Breast epithelium (tissue), 4 donors: ENCODE data around the gene FAM135A. TPM values are rescaled to one million over a fixed set of nuclear protein-coding genes. Genes with fewer than 3 reads are reported as not detected.

Experiments
- DNase-seq, 2 donors: peaks; one replicate each; pipeline ENCODE4 v3.0.0-alpha.2; 2019; ENCODE audit warnings: low spot score in 2 of 2
- H3K27ac ChIP-seq, 2 donors: fragments of 200-600 bp; sonication (generic) in 1 of 2; one replicate each; pipeline ENCODE4 v1.5.1; 2016 to 2019; ENCODE audit warnings: mild to moderate bottlenecking in 1 of 2
- H3K27me3 ChIP-seq, 2 donors: fragments of 200-600 bp; sonication (generic) in 1 of 2; one replicate each; pipeline versions ENCODE4 v1.5.1 to v1.6.0; 2017 to 2019; ENCODE audit warnings: control low read depth in 1 of 2, mild to moderate bottlenecking in 1 of 2
- H3K36me3 ChIP-seq: fragments of 200-600 bp; one replicate; pipeline ENCODE4 v1.5.1; 2019
- H3K4me1 ChIP-seq, 2 donors: fragments of 200-600 bp; sonication (generic); one replicate each; pipeline ENCODE4 v1.5.1; 2016 to 2019; ENCODE audit warnings: control low read depth in 1 of 2
- H3K4me3 ChIP-seq, 3 donors: fragments of 200-600 bp; sonication (generic); 1 replicate in 2 of 3; 2 replicates in 1 of 3; pipeline ENCODE4 v1.5.1; 2016 to 2019; ENCODE audit warnings: mild to moderate bottlenecking in 3 of 3, moderate library complexity in 2 of 3
- H3K9me3 ChIP-seq, 2 donors: fragments of 200-600 bp; sonication (generic) in 1 of 2; one replicate each; pipeline ENCODE4 v1.5.1; 2016 to 2019; ENCODE audit warnings: control low read depth in 1 of 2
- CTCF ChIP-seq, 3 donors: fragments of 450-650 bp; IDR thresholded peaks; one replicate each; pipeline ENCODE4 v1.5.1; 2016 to 2017; ENCODE audit warnings: antibody characterized with exemption in 3 of 3, mild to moderate bottlenecking in 3 of 3, moderate library complexity in 3 of 3
- POLR2A ChIP-seq: fragments of 450-650 bp; IDR thresholded peaks from one replicate; pipeline ENCODE4 v1.6.1; 2016; ENCODE audit warnings: antibody characterized with exemption, mild to moderate bottlenecking, moderate library complexity
- POLR2AphosphoS5 ChIP-seq, 3 donors: sonication (generic); formaldehyde crosslinking; IDR thresholded peaks; one replicate each; pipeline ENCODE4 v1.6.1; 2017; ENCODE audit warnings: antibody characterized with exemption in 3 of 3
- intact Hi-C: fragments of 100-400 bp; cut with DNase I; formaldehyde crosslinking; loops from one replicate; pipeline ENCODE4 v1.15.1; 2023; ENCODE audit warnings: low total_unique reads
- total RNA-seq, 3 donors: library from RNA; depleted of rRNA; stranded (reverse); fragments of >200 nt; gene quantifications; one replicate each; pipeline ENCODE4 v1.1.0, GENCODE V29; 2016

FAM135A gene
- total RNA-seq, 3 donors from 2014 or later: 25.9 to 34.2 (median 30.2) TPM

DNA sequence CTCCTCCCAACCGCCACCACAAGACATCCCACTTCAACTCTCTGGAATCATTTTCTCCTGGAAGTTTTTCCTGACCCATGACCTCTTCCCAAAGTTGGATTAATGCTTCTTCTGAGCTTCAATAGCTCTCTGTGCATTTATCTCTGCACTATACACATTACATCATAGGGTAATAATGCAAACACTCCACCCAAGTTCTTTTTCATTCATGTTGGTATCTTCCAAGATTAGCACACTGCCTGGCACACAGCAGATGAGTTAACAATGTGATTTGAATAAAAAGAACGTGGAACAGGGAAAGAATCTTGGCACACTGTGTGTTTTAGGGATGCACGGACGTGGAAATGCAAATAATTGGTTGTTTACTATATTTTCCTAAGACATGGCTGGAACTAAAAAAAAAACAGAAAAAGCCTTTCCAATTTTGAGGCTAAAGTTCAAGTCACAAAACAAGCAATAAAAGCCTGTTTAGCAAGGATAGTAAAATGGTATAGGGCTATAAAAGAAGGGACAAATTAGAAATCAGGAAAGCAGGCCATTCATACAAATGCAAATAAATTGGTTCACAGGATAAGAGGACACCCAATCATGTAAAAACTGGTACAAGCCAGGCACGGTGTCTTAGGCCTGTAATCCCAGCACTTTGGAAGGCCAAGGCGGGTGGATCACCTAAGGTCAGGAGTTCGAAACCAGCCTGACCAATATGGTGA lies 1.6 kb upstream of the FAM135A start:
- H3K9me3 ChIP-seq: no peaks in the 10 kb centered on the region
- H3K4me3 ChIP-seq: no peak overlapping the region
- no peak for TF ChIP-seq CTCF (IDR thresholded peaks at IDR 0.05)
- no peak for TF ChIP-seq POLR2A
- no peak for TF ChIP-seq POLR2AphosphoS5 (IDR thresholded peaks at IDR 0.05)
- H3K36me3 ChIP-seq: no peaks in the 10 kb centered on the region
- no peaks in the 10 kb centered on the region for H3K4me1 ChIP-seq
- no peaks in the 10 kb centered on the region for H3K27me3 ChIP-seq
- DNase-seq: no peak
- intact Hi-C loops: no loop called here
- H3K27ac ChIP-seq: no peak overlapping the region

- Histone ChIP-seq H3K27me3 (no peaks in the 10 kb centered on the region), H3K4me3 (peak overlapping the region; percentile 85 to 96 (median 92)), H3K9me3 (no peaks in the 10 kb centered on the region), H3K27ac (peak overlapping the region; percentile 86 to 88), H3K36me3 (no peaks in the 10 kb centered on the region), H3K4me1 (no peaks in the 10 kb centered on the region)
- TF ChIP-seq POLR2AphosphoS5 (IDR thresholded peaks at IDR 0.05) (no peak), CTCF (IDR thresholded peaks at IDR 0.05) (no peak), POLR2A (no peak)
- intact Hi-C loops: no loop called here
- DNase-seq: peak in 1 of 2 donors; percentile 20
Measured at GRCh38 chr6:70412252-70413113, 825 bp upstream of the FAM135A start.

- H3K9me3 ChIP-seq: no peaks in the 10 kb centered on the region
- no peaks in the 10 kb centered on the region for H3K27me3 ChIP-seq
- no peak for TF ChIP-seq POLR2AphosphoS5 (IDR thresholded peaks at IDR 0.05)
- TF ChIP-seq POLR2A: no peak
- no peak for TF ChIP-seq CTCF (IDR thresholded peaks at IDR 0.05)
- H3K4me3 ChIP-seq: peak overlapping the region; percentile 85 to 96 (median 92)
- H3K4me1 ChIP-seq: no peaks in the 10 kb centered on the region
- H3K27ac ChIP-seq: peak overlapping the region; percentile 86 to 88
- DNase-seq: no peak
- intact Hi-C loops: no loop called here
- H3K36me3 ChIP-seq: no peaks in the 10 kb centered on the region
Measured at GRCh38 chr6:70413992-70414494, 735 bp downstream of the FAM135A start.

DNA sequence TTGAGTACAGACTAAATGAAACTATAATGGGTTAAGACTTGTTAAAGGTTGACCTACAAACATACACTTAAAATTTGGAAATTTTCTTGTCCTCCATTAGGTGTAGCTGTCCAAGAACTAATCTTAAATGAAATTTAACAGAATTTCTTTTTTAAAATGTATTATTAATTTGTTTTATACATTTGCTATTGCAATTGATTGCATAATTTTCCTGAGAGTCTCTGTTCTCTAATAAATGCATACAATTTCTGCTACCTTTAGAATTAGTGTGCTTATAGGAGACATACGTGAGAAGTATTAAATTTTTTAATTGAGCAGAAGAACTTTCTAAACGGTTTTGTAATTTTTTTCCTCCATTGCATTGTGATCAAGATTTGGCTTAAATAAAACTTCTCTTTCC lies 1.5 kb downstream of the FAM135A start:
- TF ChIP-seq POLR2A: no peak
- TF ChIP-seq POLR2AphosphoS5 (IDR thresholded peaks at IDR 0.05): no peak
- no peak for TF ChIP-seq CTCF (IDR thresholded peaks at IDR 0.05)
- H3K9me3 ChIP-seq: no peaks in the 10 kb centered on the region
- no peak for DNase-seq
- H3K36me3 ChIP-seq: no peaks in the 10 kb centered on the region
- H3K4me3 ChIP-seq: no peak overlapping the region
- intact Hi-C loops: no loop called here
- H3K4me1 ChIP-seq: no peaks in the 10 kb centered on the region
- H3K27ac ChIP-seq: no peak overlapping the region
- H3K27me3 ChIP-seq: no peaks in the 10 kb centered on the region

DNA sequence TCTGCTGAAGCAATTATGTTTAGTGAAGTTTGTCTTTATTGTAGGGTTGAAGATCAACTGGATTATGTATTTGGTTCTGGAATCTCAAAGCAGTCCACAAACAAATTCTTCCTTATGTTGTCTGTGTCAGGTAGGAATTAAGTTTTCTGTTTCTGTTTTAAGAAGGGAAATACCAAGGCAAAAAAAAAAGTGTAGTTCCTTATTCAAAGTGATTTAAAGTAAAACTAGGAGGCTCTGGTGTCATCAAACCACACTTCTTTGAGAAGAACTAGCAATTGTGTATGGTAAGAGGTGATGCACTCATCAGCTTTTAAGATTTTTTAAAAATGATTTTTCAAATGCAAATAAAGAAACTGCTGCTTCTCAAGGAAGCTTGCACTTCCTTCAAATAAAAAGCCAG lies 1.9 kb downstream of the FAM135A start:
- H3K9me3 ChIP-seq: no peaks in the 10 kb centered on the region
- intact Hi-C loops: no loop called here

More for the DNA sequence above, 1.9 kb downstream of the FAM135A start:
- no peaks in the 10 kb centered on the region for H3K4me1 ChIP-seq
- no peak overlapping the region for H3K27ac ChIP-seq
- H3K27me3 ChIP-seq: no peaks in the 10 kb centered on the region
- H3K36me3 ChIP-seq: no peaks in the 10 kb centered on the region
- TF ChIP-seq POLR2A: no peak
- no peak for TF ChIP-seq POLR2AphosphoS5 (IDR thresholded peaks at IDR 0.05)
- no peak for TF ChIP-seq CTCF (IDR thresholded peaks at IDR 0.05)
- DNase-seq: no peak
- H3K4me3 ChIP-seq: no peak overlapping the region
